ENCODE data around the gene NF1. TPM values are rescaled to one million over a fixed set of nuclear protein-coding genes. Genes with fewer than 3 reads are reported as not detected.
"Not testable (repeated sequence)": the region's sequence is repeated elsewhere in the genome, so short reads cannot be mapped to it uniquely, and the experiment has no call there.

The NF1 gene
- total RNA-seq, 4 donors from 2014 or later: 15.6 to 48.4 (median 26.9) TPM

- no peaks in the 10 kb centered on the region for H3K9me3 ChIP-seq
- H3K27me3 ChIP-seq: no peaks in the 10 kb centered on the region
- H3K4me1 ChIP-seq: no peaks in the 10 kb centered on the region
- intact Hi-C loops (cut with DNase I): no loop called here
- TF ChIP-seq POLR2A (IDR thresholded peaks at IDR 0.05) (no peak), CTCF (IDR thresholded peaks at IDR 0.05) (no peak)
- no peak for DNase-seq
- WGBS, 2 donors: 69 to 90% methylated on average over 2 of the region's 2 CpGs
- peaks cover 0 to 29% (median 0%) of the 10 kb centered on the region in 3 donors for H3K36me3 ChIP-seq
- no peak overlapping the region for H3K27ac ChIP-seq
- H3K4me3 ChIP-seq: no peak overlapping the region
Measured at GRCh38 chr17:31374503-31374902, 279.7 kb downstream of the NF1 start.

GRCh38 chr17:31378638-31379037, 283.9 kb downstream of the NF1 start:
- Histone ChIP-seq H3K9me3 (no peaks in the 10 kb centered on the region), H3K4me3 (no peak overlapping the region), H3K27me3 (no peaks in the 10 kb centered on the region), H3K27ac (no peak overlapping the region), H3K36me3 (peaks cover 0 to 34% (median 0%) of the 10 kb centered on the region in 3 donors), H3K4me1 (no peaks in the 10 kb centered on the region)
- intact Hi-C loops (cut with DNase I): no loop called here
- TF ChIP-seq POLR2A (IDR thresholded peaks at IDR 0.05): no peak
- no peak for TF ChIP-seq CTCF (IDR thresholded peaks at IDR 0.05)
- no peak for DNase-seq

GRCh38 chr17:31379597-31380205, 284.9 kb downstream of the NF1 start:
- intact Hi-C loops (cut with DNase I): no loop called here
- 93 to 100% methylated on average over 1 of the region's 1 CpG for WGBS, 2 donors
- Histone ChIP-seq H3K27ac (no peak overlapping the region), H3K4me1 (no peaks in the 10 kb centered on the region), H3K27me3 (no peaks in the 10 kb centered on the region), H3K36me3 (peaks cover 0 to 23% (median 0%) of the 10 kb centered on the region in 3 donors), H3K9me3 (no peaks in the 10 kb centered on the region), H3K4me3 (no peak overlapping the region)
- no peak for TF ChIP-seq CTCF (IDR thresholded peaks at IDR 0.05)
- no peak for TF ChIP-seq POLR2A (IDR thresholded peaks at IDR 0.05)
- DNase-seq: no peak

- Histone ChIP-seq H3K27ac (no peak overlapping the region), H3K27me3 (no peaks in the 10 kb centered on the region), H3K36me3 (peaks cover 0 to 11% (median 0%) of the 10 kb centered on the region in 3 donors), H3K4me3 (no peak overlapping the region), H3K4me1 (no peaks in the 10 kb centered on the region), H3K9me3 (no peaks in the 10 kb centered on the region)
- DNase-seq: no peak
- intact Hi-C loops (cut with DNase I): no loop called here
- TF ChIP-seq POLR2A (IDR thresholded peaks at IDR 0.05): no peak
- TF ChIP-seq CTCF (IDR thresholded peaks at IDR 0.05): no peak
Measured at GRCh38 chr17:31381165-31381668, 286.4 kb downstream of the NF1 start.

- H3K4me1 ChIP-seq; H3K27me3 ChIP-seq; H3K4me3 ChIP-seq; H3K27ac ChIP-seq; DNase-seq; intact Hi-C loops (cut with DNase I); H3K9me3 ChIP-seq: not testable (repeated sequence)
- 91 to 92% methylated on average over 10 to 11 of the region's 11 CpGs for WGBS, 2 donors
- peaks cover 0 to 11% (median 0%) of the 10 kb centered on the region in 3 donors for H3K36me3 ChIP-seq
Measured at GRCh38 chr17:31382668-31383275, 288.0 kb downstream of the NF1 start.

GRCh38 chr17:31383488-31383887, 288.7 kb downstream of the NF1 start:
- peaks cover 0 to 11% (median 0%) of the 10 kb centered on the region in 3 donors for H3K36me3 ChIP-seq
- DNase-seq; H3K27ac ChIP-seq; H3K4me1 ChIP-seq; intact Hi-C loops (cut with DNase I); H3K4me3 ChIP-seq; H3K9me3 ChIP-seq; H3K27me3 ChIP-seq: not testable (repeated sequence)
- WGBS, 2 donors: 86 to 97% methylated on average over 3 to 6 of the region's 6 CpGs
